NCI-H128 (cell line): ENCODE results near the gene CWH43.
"Not testable (repeated sequence)": the region's sequence is repeated elsewhere in the genome, so short reads cannot be mapped to it uniquely, and the experiment has no call there.

Experiments used
- DNase-seq: peaks from one replicate; lab custom pipeline; 2025; ENCODE audit not compliant: unreplicated experiment; lab: John Stamatoyannopoulos, UW

Gene CWH43

GRCh38 chr4:49096215-49096614 lies 110.1 kb downstream of the CWH43 start:
- not testable (repeated sequence) for DNase-seq

- DNase-seq = not testable (repeated sequence)
Observed at GRCh38 chr4:49096627-49097026, 110.6 kb downstream of the CWH43 start.

GRCh38 chr4:49097071-49097470 lies 111.0 kb downstream of the CWH43 start:
- DNase-seq = not testable (repeated sequence)

- DNase-seq = not testable (repeated sequence)
Observed at GRCh38 chr4:49097505-49097904, 111.4 kb downstream of the CWH43 start.

GRCh38 chr4:49098034-49098759 lies 112.1 kb downstream of the CWH43 start:
- DNase-seq = not testable (repeated sequence)

GRCh38 chr4:49099831-49100444 lies 113.9 kb downstream of the CWH43 start:
- not testable (repeated sequence) for DNase-seq

GRCh38 chr4:49102344-49102898 lies 116.3 kb downstream of the CWH43 start:
- DNase-seq = not testable (repeated sequence)

GRCh38 chr4:49103436-49104136 lies 117.5 kb downstream of the CWH43 start:
- DNase-seq = not testable (repeated sequence)

GRCh38 chr4:49104231-49104930 lies 118.3 kb downstream of the CWH43 start:
- not testable (repeated sequence) for DNase-seq

GRCh38 chr4:49105248-49105904 lies 119.3 kb downstream of the CWH43 start:
- DNase-seq = not testable (repeated sequence)

- not testable (repeated sequence) for DNase-seq
Observed at GRCh38 chr4:49107262-49107661, 121.2 kb downstream of the CWH43 start.

- not testable (repeated sequence) for DNase-seq
Observed at GRCh38 chr4:49108183-49108978, 122.3 kb downstream of the CWH43 start.

GRCh38 chr4:49109567-49110166 lies 123.6 kb downstream of the CWH43 start:
- DNase-seq = not testable (repeated sequence)

GRCh38 chr4:49110579-49110978 lies 124.5 kb downstream of the CWH43 start:
- not testable (repeated sequence) for DNase-seq
